Embryonic facial prominence (tissue), 1 donor: ENCODE results near the gene SNX1.
"Not testable (repeated sequence)": the region's sequence is repeated elsewhere in the genome, so short reads cannot be mapped to it uniquely, and the experiment has no call there.

Experiments used
- DNase-seq: peaks from one replicate; pipeline ENCODE4 v3.0.0-alpha.2; 2016; ENCODE audit errors: extremely low spot score

The SNX1 gene

GRCh38 chr15:64112904-64113303 is 17.1 kb downstream of the SNX1 start:
- no peak for DNase-seq

GRCh38 chr15:64117759-64118487 is 22.1 kb downstream of the SNX1 start:
- DNase-seq = no peak

DNA sequence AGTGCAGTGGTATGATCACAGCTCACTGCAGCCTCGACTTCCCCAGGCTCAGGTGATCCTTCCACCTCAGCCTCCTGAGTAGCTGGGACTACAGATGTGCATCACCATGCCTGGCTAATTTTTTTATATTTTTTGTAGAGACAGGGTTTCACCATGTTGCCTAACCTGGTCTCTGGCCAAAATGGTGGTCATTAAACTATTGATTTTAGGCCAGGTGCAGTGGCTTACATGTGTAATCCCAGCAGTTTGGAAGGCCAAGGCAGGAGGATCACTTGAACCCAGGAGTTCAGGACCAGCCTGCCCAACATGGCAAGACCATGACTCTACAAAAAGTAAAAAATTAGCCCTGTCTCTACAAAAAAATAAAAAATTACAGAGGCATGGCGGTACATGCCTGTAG is 24.5 kb downstream of the SNX1 start:
- DNase-seq = not testable (repeated sequence)

DNA sequence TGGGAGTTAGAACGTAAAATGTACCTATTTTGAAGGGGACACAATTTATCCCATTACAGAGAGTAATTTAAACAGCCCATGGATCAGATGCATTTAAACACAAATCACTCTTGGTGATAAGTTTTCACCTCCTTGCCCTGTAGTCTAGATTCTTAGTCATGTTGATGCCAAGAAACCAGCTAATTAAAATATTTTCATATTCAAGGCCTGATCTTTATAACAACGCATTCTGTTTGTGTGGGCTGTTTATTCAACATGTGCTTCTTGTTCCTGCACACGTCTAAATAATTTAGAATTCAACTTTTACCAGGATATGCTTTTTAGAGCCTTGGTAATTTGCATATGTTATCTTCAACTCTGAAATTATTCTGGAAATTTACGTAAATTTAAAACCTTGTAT is 25.8 kb downstream of the SNX1 start:
- DNase-seq = no peak

GRCh38 chr15:64122444-64122843 is 26.7 kb downstream of the SNX1 start:
- DNase-seq = no peak

DNA sequence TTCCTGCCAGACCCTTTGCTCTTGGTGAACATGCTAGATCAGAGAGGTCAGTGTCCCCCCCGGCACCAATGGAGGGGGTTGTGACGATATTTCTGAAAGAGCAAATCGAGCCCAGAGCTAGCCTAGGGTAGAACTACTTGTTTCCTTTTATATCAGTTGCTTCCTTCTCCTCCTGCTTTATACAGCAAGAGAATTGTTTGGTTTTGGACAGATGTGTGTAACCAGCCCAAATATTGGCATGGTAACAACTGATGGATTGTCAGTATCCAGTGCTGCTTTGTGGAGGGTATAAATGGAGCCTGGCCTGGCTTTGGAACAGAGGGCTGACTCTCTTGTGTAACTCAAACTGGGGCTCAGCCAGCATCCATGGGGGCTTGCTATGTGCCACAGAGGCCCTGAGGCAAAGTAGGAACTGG is 27.2 kb downstream of the SNX1 start:
- no peak for DNase-seq

GRCh38 chr15:64125978-64126377 is 30.2 kb downstream of the SNX1 start:
- DNase-seq = no peak

GRCh38 chr15:64127521-64128270 is 31.9 kb downstream of the SNX1 start:
- no peak for DNase-seq

DNA sequence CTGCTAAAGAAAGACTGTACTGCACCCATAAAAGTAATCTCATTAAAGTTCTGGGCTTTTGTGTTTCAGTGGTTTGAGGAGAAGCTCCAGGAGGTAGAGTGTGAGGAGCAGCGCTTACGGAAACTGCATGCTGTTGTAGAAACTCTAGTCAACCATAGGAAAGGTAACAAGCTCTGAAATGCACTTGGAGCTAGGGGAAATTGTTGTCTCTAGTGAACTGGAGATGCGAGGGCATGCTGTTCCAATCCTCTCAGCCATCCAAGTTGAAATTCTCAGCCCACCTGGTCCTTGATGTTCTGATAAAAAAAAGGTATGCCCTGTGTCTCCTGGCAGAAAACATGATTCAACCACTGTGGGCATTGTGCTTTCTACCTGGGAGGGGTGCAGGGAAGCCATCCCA is 34.4 kb downstream of the SNX1 start:
- no peak for DNase-seq

GRCh38 chr15:64131547-64131946 is 35.8 kb downstream of the SNX1 start:
- no peak for DNase-seq

DNA sequence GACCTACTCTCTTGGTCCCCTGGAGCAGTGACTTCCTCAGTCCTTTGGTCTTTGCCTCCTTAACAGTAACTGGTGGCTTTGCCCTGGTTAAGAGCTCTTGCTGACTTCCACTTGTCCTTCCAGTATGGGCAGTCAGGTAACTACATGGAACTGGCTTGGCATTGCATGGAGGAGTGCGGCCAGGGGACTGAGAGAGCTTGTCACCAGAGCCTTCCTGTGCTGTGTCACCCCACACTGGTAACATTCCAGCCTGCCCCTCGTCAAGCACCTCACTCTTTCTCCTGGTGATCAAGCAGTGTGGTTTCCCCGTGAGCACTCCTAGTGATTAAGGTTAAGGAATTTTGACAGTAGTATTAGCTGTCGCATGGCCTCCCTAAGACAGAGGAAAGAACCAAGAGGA is 36.4 kb downstream of the SNX1 start:
- no peak for DNase-seq

DNA sequence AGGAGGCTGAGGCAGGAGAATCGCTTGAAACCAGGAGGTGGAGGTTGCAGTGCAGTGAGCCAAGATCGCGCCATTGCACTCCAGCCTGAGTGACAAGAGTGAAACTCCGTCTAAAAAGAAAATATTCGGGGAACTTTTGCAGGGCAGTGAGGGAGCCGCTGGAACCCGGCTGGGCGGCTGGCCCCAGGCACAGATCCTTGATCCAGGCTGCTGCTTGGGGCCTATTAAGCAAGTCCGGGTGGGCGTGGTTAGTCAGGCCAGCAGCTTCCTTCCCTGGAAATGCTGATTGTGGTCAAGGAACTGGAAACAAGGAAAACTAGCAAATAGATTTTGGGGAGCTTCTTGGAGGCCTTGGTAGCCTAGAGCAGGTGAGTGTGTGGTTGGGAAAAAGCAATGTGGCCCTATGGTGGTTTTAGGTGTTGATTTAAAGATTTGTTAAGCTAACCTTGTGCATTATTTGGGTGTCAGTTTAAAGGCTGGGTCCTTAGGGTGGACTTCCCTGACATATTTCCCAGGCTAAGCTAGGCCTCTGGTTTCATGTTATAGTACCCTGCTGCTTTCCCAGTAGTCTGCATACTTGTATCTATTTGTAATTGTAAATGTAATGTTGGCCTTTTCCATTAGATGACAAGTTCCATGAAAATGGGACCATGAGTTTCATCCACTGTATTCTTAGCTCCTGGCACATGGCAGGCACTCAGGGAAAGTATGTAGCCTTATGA is 38.0 kb downstream of the SNX1 start:
- no peak for DNase-seq

GRCh38 chr15:64134345-64134829 is 38.6 kb downstream of the SNX1 start:
- no peak for DNase-seq

GRCh38 chr15:64136347-64136746 is 40.6 kb downstream of the SNX1 start:
- no peak for DNase-seq

DNA sequence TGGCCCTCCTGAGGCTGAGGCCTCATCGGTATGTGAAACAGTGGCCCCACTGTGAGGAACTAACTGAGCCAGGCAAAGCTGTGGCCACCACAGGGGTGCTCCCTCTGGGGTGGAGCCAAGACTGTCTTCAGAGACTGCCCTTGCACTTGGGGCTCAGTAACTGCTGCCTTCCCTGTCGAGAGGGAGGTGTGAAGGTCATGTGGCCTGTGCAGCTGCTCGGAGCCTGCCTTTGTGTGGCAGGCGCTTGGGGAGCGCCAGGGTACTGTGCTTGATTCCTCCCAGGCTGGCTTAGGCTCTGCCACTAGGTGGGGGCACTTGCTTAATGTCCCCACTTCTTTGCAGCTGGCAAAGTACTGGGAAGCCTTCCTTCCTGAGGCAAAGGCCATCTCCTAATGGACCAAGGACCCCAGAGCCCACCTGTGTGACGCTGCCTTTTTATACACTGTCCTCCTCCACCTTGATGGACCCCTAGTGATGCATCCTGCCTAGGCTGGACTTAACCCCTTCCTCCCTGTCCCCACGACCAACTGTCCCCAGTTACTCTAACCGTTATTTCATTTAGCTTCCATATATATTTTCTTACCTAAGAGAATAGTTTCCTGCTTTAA is 41.5 kb downstream of the SNX1 start:
- DNase-seq = no peak

DNA sequence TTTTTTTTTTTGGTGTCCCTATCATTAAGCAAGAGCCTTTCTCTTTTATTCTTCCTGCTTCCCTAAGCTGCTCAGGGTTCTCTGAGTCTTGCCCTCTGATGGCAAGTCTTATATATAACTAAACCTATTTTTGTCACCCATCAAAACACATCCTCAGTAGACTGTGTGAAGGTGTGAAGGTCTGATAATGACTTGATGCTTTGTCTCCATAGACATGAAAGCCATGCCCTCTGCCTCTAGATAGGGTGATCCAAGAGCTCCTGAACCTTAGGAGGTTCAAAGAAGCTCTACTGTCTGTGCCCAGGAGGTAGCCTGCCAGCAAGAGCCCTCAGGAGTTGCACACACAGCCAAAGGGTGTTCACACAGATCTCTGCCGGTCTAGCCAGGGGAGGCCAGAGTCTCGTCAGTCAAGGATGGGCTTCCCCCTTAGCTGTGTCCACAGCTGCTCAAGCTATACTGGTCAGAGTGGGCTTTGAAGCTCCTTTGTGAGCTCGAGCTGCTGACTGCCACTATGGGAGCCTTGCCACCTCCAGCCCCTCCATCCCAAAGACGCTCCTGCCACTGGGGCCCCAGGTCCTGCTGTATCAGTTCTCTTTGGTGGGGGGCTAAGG is 42.7 kb downstream of the SNX1 start:
- DNase-seq = no peak

DNA sequence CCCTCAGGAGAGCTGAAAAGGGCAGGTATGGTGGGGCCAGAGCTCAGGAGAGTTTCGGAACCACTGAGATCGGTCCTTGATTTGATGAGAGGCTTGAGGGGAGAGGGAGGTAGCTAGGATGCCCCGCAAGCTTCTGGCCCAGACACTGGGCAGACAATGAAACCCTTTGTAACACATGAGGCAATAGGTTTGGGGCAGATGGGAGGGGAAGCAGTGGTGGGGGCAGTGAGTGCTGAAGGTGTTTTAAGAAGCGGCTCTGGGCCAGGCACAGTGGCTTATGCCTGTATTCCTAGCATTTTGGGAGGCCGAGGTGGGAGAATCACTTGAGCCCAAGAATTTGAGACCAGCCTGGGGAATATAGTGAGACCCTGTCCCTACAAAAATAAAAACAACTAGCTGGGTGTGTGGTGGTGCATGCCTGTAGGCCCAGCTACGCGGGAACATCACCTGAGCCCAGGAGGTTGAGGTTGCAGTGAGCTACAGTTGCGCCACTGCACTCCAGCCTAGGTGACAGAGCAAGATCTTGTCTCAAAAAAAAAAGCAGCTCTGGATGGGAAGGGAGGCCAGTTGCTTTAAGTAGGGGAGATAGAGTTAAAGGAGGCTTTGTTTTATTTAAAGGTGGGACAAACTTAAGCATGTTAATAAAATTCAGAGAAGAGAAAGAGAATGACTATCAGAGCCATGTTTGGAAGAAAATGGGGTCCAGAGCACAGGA is 46.2 kb downstream of the SNX1 start:
- no peak for DNase-seq

DNA sequence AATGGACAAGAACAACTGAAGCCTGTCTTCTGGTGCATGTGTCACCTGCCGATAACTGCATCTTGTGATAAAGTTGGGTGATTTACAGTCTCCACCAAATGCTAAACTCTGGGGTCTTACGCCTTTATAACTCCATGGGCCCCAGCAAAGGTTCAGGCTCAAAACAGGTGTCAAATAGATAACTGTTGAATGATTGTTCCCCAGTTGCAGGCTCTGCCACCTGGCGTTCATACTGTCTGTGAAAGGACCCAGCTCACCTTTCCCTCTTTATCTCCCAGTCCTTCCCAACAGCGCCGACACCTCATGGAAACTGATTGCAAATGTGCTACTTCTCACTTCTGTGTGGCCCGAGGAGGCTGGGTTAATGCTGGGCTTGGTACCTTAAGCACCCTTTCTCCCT is 47.5 kb downstream of the SNX1 start:
- DNase-seq = no peak

GRCh38 chr15:64144192-64144564 is 48.4 kb downstream of the SNX1 start:
- no peak for DNase-seq

GRCh38 chr15:64144565-64145281 is 48.9 kb downstream of the SNX1 start:
- no peak for DNase-seq
